Neural cell (in vitro differentiated cells): Measurements from ENCODE around the gene AKR1B15. TPM values are rescaled to one million over a fixed set of nuclear protein-coding genes. Genes with fewer than 3 reads are reported as not detected.
"Not testable (repeated sequence)": the region's sequence is repeated elsewhere in the genome, so short reads cannot be mapped to it uniquely, and the experiment has no call there.

ENCODE experiments used
- H2AFZ ChIP-seq: fragments of 200-600, 300-800 bp; sonication (generic), shearing (Covaris generic); 2 replicates; pipeline ENCODE4 v1.6.0; 2014; ENCODE audit warnings: low read depth, mild to moderate bottlenecking, antibody characterized with exemption, low read length, moderate library complexity
- H3F3A ChIP-seq: fragments of 200-600 bp; shearing (Covaris generic); 2 replicates; pipeline ENCODE4 v1.6.1; 2016; ENCODE audit warnings: mild to moderate bottlenecking, moderate library complexity, mixed read lengths, antibody characterized with exemption, low read length; ENCODE audit not compliant: insufficient read depth, poor library complexity, severe bottlenecking
- H3K27ac ChIP-seq: fragments of 200-600, 300-800 bp; sonication (generic), shearing (Covaris generic); 2 replicates; pipeline ENCODE4 v1.5.1; 2014; ENCODE audit warnings: mild to moderate bottlenecking, low read length, moderate library complexity
- H3K27me3 ChIP-seq: fragments of 300-800, 200-600 bp; sonication (generic), shearing (Covaris generic); 2 replicates; pipeline ENCODE4 v1.6.0; 2014; ENCODE audit warnings: mild to moderate bottlenecking, low read depth, low read length, moderate library complexity; ENCODE audit not compliant: insufficient read depth
- H3K36me3 ChIP-seq: fragments of 300-800, 200-600 bp; sonication (generic), shearing (Covaris generic); 2 replicates; pipeline ENCODE4 v1.5.1; 2014; ENCODE audit warnings: mild to moderate bottlenecking, antibody characterized with exemption, low read length, moderate library complexity; ENCODE audit not compliant: insufficient read depth
- H3K4me2 ChIP-seq: fragments of 300-800, 200-600 bp; sonication (generic), shearing (Covaris generic); 2 replicates; pipeline ENCODE4 v1.6.0; 2014; ENCODE audit warnings: mild to moderate bottlenecking, low read length
- H3K4me3 ChIP-seq: fragments of 300-800, 200-600 bp; sonication (generic), shearing (Covaris generic); 2 replicates; pipeline ENCODE4 v1.5.1; 2014; ENCODE audit warnings: mild to moderate bottlenecking, low read length, moderate library complexity
- H3K79me2 ChIP-seq: fragments of 200-600 bp; shearing (Covaris generic); replicated peaks from 2 replicates; pipeline ENCODE4 v1.6.0; 2014; ENCODE audit warnings: mild to moderate bottlenecking, low read length, moderate library complexity; ENCODE audit not compliant: insufficient read depth
- H3K9ac ChIP-seq: fragments of 300-800, 200-600 bp; sonication (generic), shearing (Covaris generic); 2 replicates; pipeline ENCODE4 v1.6.1; 2016; ENCODE audit warnings: mild to moderate bottlenecking, low read length, mixed read lengths
- H3K9me2 ChIP-seq: fragments of 200-600 bp; shearing (Covaris generic); 2 replicates; pipeline ENCODE4 v1.6.1; 2016; ENCODE audit warnings: mild to moderate bottlenecking, low read length, mixed read lengths; ENCODE audit not compliant: insufficient read depth
- H3K9me3 ChIP-seq: fragments of 200-600, 300-800 bp; sonication (generic), shearing (Covaris generic); 2 replicates; pipeline ENCODE4 v1.6.1; 2016; ENCODE audit warnings: mild to moderate bottlenecking, mixed run types, low read length, moderate library complexity, mixed read lengths
- H4K20me1 ChIP-seq: fragments of 200-600 bp; shearing (Covaris generic); 2 replicates; pipeline ENCODE4 v1.6.1; 2016; ENCODE audit warnings: mild to moderate bottlenecking, mixed run types; ENCODE audit not compliant: insufficient read depth
- CTCF ChIP-seq: fragments of 450-650 bp; IDR thresholded peaks from 2 replicates; pipeline ENCODE4 v1.5.1; 2014; ENCODE audit warnings: antibody characterized with exemption, mild to moderate bottlenecking, moderate library complexity; ENCODE audit not compliant: poor library complexity, severe bottlenecking
- EP300 ChIP-seq: fragments of 450-650 bp; conservative IDR thresholded peaks from 2 replicates; pipeline ENCODE4 v1.6.1; 2014; ENCODE audit warnings: antibody characterized with exemption, mild to moderate bottlenecking, moderate library complexity; ENCODE audit not compliant: poor library complexity, severe bottlenecking
- EZH2 ChIP-seq: fragments of 200-600, 300-800 bp; shearing (Covaris generic), sonication (generic); IDR thresholded peaks from 2 replicates; pipeline ENCODE4 v1.6.1; 2014; ENCODE audit warnings: antibody characterized with exemption, low read length, borderline replicate concordance, mild to moderate bottlenecking; ENCODE audit not compliant: insufficient read depth, poor library complexity, severe bottlenecking
- MXI1 ChIP-seq: fragments of 450-650 bp; conservative IDR thresholded peaks from 2 replicates; pipeline ENCODE4 v1.6.1; 2014; ENCODE audit warnings: antibody characterized with exemption, mild to moderate bottlenecking; ENCODE audit not compliant: poor library complexity, severe bottlenecking
- POLR2AphosphoS5 ChIP-seq: IDR thresholded peaks from 2 replicates; pipeline ENCODE4 v1.6.1; 2012
- RAD21 ChIP-seq: fragments of 450-650 bp; conservative IDR thresholded peaks from 2 replicates; pipeline ENCODE4 v1.6.1; 2014; ENCODE audit warnings: antibody characterized with exemption, mild to moderate bottlenecking, moderate library complexity
- REST ChIP-seq: IDR thresholded peaks from 2 replicates; pipeline ENCODE4 v1.6.1; 2012; ENCODE audit warnings: borderline replicate concordance
- SMC3 ChIP-seq: fragments of 450-650 bp; conservative IDR thresholded peaks from 2 replicates; pipeline ENCODE4 v1.6.1; 2014; ENCODE audit warnings: antibody characterized with exemption, mild to moderate bottlenecking, moderate library complexity; ENCODE audit not compliant: poor library complexity
- TAF1 ChIP-seq: IDR thresholded peaks from 2 replicates; pipeline ENCODE4 v1.6.1; 2012; ENCODE audit warnings: low read depth
- polyA plus RNA-seq: library from polyadenylated mRNA; depleted of rRNA; stranded (reverse); fragments of >200 nt; gene quantifications from 2 replicates; pipeline ENCODE4 v1.2.3, GENCODE V29; 2014

AKR1B15 gene
- polyA plus RNA-seq, 1 donor from 2014 or later, result not detected

GRCh38 chr7:134562136-134562535, 13.2 kb downstream of the AKR1B15 start:
- no peaks in the 10 kb centered on the region for H3K27me3 ChIP-seq
- H3K36me3 ChIP-seq, result no peaks in the 10 kb centered on the region
- H3F3A ChIP-seq, result no peaks in the 10 kb centered on the region
- H2AFZ ChIP-seq, result no peak overlapping the region
- H4K20me1 ChIP-seq, result no peaks in the 10 kb centered on the region
- no peak overlapping the region for H3K4me2 ChIP-seq
- no peaks in the 10 kb centered on the region for H3K9me3 ChIP-seq
- no peak overlapping the region for H3K4me3 ChIP-seq
- no peaks in the 10 kb centered on the region for H3K9me2 ChIP-seq
- H3K27ac ChIP-seq, result no peak overlapping the region
- no peak overlapping the region for H3K9ac ChIP-seq
- TF ChIP-seq REST, result no peak
- no peak for TF ChIP-seq MXI1
- TF ChIP-seq CTCF, result no peak
- no peak for TF ChIP-seq RAD21
- H3K79me2 ChIP-seq, result no peaks in the 10 kb centered on the region

- not testable (repeated sequence) for H3K9ac ChIP-seq, H3F3A ChIP-seq, H2AFZ ChIP-seq, H3K4me2 ChIP-seq, H3K27me3 ChIP-seq, H3K27ac ChIP-seq, H3K9me3 ChIP-seq, H3K9me2 ChIP-seq, H3K36me3 ChIP-seq, H3K4me3 ChIP-seq, H4K20me1 ChIP-seq, H3K79me2 ChIP-seq
These were observed 14.5 kb downstream of the AKR1B15 start for GRCh38 chr7:134563398-134563749.

GRCh38 chr7:134565643-134566136, 16.8 kb downstream of the AKR1B15 start:
- Histone ChIP-seq H3K27me3 (no peaks in the 10 kb centered on the region), H3K27ac (no peak overlapping the region), H4K20me1 (no peaks in the 10 kb centered on the region), H3K9ac (no peak overlapping the region), H3F3A (no peaks in the 10 kb centered on the region), H3K9me2 (no peaks in the 10 kb centered on the region), H3K9me3 (no peaks in the 10 kb centered on the region), H3K36me3 (no peaks in the 10 kb centered on the region), H2AFZ (no peak overlapping the region), H3K79me2 (no peaks in the 10 kb centered on the region), H3K4me3 (no peak overlapping the region), H3K4me2 (no peak overlapping the region)
- TF ChIP-seq EZH2 (no peak), REST (no peak), TAF1 (no peak), RAD21 (no peak), SMC3 (no peak), POLR2AphosphoS5 (no peak), EP300 (no peak), CTCF (no peak), MXI1 (no peak)
